Fibroblast of skin of left quadriceps (primary cell): ENCODE measurements around the gene PHTF2.

Source experiments
- DNase-seq, 2 experiments: peaks; one replicate each; pipeline ENCODE4 v3.0.0-alpha.2; 2013; ENCODE audit warnings: low read depth in 2 of 2

Gene PHTF2

DNA sequence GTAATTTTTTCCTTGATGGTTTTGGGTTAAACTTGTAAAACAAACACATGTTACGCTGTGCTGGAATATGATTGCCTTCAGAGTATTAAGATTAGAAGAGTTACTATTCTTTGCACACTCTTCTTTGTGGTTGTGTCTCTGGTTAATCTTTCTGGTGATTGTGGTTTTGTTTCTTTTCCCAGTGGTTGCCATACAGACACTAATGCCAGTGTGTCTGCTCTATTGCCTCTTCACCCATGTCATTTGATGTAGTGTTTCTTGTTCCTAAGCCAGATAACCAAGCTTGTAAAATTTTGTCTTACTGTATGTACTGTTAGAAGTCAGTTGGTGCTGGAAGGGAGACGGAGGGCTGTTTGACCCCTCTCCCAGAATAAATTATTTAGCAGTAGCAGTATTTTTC lies 124.8 kb downstream of the PHTF2 start:
- DNase-seq, result no peak

DNA sequence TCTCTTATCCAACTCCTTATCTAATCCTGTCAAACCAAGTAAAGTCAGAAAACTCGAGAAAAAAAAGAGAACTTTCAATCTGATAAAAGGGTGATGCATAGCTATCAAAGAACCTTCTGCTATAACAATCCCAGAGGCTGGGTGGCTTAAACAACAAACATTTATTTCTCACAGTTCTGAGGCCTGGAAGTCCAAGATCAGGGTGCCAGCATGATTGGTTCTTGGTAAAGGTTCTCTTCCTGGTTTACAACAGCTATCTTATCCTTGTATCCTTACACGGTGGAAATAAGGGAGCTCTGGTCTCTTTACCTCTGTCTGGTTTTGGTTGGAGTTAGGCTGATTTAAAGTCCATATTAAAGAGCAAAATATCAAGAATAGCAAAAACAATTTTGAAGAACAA lies 131.9 kb downstream of the PHTF2 start:
- no peak for DNase-seq

DNA sequence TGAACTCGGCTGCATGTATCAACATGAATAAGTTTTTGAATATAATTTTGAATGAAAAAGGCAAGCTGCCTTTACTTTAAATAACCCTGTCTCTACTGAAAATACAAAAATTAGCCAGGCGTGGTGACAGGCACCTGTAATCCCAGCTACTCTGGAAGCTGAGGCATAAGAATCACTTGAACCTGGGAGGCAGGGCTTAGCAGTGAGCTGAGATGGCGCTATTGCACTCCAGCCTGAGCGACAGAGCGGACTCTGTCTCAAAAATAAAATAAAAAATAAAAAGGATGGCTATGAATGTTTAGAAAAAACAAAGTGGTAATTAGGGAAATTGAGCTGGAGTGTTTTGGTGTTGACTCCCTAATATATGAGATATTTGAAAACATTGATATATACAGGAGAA lies 133.3 kb downstream of the PHTF2 start:
- no peak for DNase-seq

DNA sequence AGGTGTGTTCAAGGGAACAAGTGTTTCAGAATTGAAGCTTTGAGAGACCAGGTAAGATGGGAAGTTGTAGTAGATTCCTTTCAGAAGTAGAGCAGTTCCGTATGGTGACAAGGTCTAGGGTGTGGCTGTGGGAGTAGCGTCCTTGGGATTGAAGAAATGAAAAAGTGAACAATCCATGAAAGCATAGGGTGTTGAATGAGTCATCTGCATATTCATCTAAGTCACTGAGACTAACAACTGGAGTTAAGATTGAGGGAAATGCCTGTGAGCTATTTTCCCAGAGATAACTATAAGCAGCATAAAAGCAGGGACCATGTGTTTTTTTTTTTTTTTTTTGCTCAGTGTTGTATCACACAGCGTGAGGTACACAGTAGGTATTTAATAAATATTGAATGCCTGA lies 134.8 kb downstream of the PHTF2 start:
- no peak for DNase-seq

DNA sequence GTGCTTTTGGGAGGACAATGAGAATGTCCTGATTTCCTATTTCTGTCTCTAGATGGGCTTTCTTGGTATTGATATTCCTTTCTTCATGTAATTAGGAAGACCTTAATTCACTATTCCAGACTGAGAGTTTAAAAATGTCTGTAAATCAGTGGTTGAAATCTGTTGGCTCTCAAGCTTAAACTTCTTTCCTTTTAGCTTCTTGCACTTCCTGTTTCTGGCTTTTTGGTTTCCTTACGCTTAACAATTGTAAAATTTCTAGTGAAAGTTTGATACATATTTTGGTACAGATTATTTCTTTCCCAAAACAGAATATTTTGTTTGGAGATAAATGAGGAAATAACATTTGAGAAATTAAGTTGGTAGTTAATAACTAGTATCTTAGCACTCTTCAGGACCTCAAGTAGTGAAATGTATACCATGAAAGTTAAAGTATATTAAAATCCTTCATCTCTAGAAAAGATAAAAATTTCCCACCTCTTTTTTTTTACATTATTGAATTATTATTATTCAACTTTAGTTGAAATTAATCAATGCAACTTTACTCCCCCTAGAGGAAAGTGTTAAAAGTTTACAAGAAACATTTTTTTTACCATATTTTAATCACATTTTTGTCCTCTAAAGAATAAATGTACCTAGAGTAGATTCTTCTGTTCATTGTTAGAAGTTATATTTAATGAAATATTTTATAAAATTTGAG lies 137.2 kb downstream of the PHTF2 start:
- no peak for DNase-seq

DNA sequence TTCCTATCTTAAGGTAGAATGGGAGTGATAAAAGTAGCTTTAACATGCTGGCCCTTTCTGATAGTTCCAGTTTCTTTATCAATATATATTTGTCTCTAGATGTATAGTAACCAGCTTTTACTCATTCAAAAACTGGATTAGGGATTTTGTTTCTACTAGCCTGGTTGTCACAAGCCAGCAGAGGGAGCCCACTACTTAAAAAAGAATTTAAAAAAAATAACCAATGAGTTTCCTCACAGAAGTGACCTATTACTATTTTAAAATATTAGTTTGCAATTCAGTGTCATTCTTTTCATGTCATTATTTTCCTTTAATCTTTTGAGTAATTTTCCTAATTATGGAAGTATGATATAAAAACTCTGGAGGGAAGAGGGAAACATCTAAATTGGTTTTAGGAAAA lies 142.1 kb downstream of the PHTF2 start:
- DNase-seq, result no peak

DNA sequence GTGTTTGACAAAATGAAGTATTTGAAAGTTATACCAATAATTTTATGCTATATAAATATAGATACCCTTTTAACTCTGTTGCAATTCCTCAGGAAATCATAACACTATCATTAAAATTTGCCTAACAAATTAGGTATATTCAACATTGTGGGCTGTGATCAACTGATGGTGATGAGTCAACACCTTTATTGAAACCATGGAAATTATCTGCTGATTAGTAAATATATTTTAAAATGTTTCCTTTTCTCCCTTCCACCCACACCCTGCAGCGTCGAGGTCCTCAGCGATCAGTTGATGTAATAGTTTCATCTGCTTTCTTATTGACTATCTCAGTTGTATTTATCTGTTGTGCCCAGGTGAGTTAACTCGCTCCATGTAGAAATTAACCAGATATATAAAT lies 143.9 kb downstream of the PHTF2 start:
- no peak for DNase-seq

DNA sequence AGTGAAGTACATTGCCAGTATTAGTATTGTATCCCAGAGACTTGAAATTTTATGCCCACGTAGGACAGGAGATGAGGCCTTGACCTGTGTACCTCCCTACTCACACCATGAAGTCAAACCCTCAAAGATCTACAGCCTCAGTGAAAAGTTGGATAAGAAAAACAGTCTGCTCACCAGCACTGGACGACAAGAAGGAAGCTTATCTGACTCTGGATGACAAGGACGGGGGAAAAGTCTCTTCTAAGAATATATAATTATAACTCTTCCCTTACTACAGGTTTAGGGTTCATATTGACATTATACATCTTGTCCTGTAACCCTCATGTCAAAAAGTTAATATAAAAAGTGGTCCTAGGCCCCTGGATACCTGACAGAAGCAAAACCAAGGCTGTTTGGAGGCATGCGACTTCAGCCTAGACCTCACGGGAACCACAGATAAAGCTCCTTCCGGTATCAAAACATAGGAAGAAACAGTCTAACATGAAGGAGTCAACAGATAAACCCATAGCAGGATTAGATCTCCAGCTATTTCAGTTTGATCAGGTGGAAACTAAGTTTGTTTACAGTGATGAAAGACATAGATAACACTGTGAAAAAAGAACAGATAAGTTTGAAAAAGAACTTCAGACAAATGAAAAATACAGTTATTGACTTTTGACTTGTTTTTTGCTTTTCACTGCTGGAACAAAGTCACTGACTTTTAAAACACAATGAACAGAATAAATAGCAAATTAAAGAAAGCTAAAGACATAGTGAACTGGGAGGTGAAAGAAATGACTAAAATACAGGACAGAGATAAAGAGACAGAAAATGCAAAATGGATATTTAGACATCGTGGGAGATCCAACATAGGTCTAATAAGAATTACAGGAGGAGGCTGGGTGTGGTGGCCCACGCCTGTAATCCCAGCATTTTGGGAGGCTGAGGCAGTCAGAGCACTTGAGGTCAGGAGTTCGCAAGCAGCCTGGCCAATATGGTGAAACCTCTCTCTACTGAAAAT lies 145.9 kb downstream of the PHTF2 start:
- no peak for DNase-seq

DNA sequence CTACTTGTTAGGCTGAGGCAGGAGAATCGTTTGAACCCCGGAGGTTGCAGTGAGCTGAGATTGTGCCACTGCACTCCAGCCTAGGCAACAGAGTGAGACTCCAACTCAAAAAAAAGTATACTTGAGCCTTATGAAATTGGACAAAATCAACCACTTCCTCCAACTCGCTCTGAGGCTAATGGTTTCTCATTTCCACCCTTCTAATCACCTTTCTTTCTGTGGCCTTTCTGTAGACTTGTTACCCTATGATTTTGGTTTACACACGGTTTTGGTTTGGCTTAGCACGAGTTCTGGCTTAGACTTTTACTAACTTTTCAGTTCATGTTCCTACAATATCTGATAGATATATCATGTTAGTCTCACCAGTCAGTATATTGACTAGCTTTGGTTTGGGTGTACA lies 152.0 kb downstream of the PHTF2 start:
- DNase-seq, result no peak

DNA sequence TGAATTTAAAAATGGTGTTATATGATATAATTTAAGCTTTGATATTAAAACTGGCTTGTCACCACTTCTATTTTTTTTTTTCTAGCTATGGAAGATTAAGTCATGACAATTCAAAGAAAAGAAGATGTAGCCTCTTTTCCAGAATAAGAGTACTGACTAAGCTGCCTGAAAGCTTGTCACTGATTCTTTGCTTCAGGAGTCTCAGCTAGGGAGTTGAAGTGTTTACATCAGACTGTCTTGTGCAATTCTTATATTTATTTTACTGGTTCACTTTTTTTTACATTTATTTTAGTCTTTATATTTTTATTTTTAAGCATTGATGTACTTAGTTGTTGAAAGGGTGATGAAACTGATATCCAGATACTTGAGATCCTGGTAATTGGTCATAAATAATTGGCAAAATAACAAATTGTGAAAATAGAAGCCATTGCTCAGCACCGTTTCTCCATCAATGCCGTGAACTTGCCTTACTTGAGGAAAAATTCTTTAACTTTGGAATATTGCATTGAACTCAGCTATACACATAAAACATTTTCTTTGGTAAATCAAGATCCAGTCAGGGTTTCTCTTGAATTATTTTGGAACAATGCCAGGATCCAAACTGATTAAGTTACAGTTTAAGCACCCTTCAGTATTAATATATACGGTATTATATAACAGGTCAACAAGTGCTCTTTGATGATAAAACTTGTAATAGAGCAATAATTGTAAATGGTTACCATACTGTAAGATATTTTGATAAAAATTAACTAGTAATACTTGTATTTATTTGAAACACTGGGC lies 156.4 kb downstream of the PHTF2 start:
- no peak for DNase-seq

DNA sequence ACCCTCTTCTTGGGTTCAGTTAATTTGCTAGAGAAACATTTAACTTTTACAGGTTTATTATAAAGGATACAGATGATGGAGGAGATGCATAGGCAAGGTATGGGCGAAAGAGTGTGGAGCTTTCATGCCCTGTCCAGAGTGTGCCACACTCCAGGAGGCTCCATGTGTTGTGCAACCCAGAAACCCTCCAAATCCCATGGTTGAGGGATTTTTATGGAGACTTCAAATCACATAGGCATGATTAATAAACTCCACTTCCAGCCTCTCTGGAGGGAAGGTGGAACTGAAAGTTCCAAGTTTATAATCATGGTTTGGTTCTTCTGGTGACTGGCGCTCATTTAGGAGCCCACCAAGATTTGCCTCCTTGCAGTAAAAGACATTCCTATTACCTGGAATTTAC lies 159.9 kb downstream of the PHTF2 start:
- no peak for DNase-seq

DNA sequence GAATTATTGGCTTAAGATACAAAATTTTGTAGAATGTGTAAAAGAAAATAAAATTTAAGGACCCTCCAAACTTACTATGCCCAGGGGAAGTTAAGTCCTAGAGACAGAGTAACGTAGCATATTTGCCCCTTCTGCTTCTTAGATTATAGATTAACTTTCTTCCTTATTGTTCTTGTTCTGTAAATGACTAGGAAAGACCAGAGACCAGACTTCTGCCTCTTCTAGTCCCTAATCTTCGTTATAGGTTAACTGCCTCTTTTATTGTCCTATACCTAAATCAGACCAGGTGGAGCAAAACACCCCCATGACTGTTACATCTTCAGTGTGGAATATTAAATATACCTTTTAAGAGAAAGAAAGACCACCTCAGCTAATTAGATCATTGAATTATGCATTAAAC lies 160.5 kb downstream of the PHTF2 start:
- DNase-seq, result no peak

DNA sequence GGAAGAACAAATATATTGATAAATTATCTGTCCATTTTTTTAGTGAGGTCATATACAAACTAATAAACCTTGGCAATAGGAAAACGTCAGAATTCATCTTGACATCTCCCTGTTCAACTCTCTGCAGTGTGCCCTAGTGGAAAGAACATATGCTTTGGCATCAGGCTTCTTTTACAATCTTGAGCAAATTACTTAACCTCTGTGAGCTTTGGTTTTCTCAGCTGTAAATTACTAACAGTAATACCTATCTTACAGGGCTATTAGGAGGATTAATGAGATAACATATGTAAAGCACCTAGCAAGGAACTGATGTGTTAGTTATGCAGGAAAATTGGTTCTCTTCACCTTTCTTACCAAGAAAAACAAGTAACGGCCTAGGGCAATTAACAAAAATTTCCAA lies 161.8 kb downstream of the PHTF2 start:
- DNase-seq, result no peak

DNA sequence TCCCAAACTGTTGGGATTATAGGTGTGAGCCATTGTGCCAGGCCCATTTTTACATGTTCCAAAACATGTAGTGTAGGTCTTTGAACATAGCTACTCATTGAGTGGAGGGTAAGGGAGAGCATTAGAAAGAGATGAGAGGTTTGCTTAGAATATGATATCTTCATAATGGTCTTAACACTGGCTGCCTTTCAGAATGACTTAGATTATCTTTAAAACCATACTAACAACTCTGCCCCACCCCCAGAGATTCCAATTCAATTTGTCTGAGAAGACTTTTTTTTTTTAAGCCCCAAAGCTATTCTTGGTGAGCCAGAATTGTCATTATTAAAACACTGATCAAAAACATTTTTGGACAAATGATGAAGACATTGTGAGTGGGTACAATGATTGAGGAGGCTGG lies 168.9 kb downstream of the PHTF2 start:
- no peak for DNase-seq

DNA sequence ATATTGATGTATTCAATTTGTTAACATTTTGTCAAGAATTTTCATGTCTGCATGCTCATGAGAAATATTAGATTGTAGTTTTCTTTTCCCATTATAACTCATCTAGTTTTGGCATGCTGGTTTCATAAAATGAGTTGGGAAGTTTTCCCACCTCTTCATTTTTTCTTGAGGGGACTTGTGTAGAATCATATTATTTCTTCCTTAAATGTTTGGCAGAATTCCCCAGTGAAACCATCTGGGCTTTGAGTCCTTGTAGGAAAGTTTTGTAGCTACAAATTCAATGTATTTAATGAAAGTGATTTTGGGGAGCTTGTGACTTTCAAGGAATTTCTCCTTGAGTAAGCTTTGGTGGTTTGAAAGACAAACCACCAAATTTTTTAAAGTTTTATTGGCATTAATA lies 173.2 kb downstream of the PHTF2 start:
- DNase-seq, result no peak

DNA sequence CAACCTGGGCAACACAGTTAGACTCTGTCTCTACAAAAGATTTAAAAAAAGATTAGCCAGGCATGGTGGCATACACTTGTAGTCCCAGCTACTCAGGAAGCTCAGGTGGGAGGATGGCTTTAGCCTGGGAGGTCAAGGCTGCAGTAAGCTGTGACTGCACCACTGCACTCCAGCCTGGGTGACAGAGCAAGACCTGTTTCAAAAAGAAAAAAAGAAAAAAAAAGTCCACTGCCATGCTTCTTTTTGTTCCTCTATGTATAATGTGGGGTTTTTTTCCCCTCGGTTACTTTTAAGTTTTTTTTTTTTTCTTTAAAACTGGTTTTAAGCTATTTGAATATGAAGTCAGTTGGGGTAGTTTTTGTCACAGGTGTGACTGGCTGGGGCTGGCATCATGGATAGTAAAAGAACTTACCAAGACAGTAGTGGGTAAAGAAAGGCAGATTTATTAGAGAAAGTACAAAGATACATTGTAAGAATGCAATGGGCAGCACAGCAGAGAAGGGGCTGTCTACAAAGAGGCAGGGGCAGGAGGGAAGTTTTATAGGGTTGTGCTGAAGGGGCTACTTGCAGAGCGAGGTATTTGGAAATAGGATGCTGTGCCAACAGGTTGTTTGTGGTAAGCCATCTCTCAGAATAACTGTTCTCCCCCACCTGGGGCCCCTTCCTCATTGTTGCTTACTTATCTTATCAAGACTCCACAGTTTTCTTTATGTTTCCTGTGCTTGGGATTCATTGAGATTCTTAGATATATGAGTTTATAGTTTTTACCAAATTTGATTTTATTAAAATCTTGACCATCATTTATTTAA lies 177.3 kb downstream of the PHTF2 start:
- DNase-seq, result no peak

DNA sequence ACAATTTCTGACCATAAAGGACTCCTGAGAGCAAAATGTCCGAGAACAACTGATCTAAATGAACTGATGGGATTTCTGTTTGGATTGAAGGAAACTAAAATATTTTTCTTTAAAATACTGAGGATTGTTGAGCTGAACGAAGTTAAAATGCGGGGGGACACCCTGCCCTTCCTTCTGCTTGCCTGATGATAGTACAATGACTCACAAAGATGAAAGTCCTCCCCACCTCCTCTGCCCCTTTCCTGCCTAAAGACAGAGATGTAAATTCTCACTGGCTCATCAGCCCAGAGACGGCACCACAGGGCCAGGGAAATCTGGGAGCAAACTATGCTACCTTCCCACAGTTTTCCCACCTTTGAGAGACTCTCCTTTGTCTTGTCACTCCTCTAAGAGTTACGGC lies 180.6 kb downstream of the PHTF2 start:
- DNase-seq, result no peak

DNA sequence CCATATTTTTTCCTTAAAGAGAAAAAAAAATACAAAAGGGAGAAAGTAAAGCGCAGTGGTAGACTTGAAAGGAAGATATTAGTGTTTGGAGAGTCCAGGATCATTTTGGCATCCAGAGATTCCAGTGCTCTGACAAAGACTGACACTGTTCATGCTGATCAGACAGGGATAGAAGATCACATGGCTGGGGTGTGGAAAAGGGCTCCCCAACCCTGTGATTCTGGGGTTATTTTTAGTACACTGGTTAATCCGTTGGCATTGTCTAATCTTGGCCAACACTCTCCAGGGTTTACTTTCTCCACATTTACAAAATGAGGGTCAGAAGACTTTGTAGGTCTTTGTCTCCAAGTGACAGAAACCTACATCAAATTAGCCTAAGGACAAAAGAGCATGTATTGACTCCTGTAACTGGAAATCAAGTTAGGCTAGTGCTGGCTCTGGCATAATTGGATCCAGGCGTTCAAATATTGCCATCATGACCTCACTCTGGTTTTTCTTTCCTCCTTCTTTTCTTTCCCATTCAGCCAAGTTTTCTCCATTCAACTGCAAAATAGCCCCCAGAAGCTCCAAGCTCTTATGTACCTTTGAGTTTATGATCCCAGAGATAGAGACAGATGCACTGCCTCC lies 181.6 kb downstream of the PHTF2 start:
- no peak for DNase-seq

DNA sequence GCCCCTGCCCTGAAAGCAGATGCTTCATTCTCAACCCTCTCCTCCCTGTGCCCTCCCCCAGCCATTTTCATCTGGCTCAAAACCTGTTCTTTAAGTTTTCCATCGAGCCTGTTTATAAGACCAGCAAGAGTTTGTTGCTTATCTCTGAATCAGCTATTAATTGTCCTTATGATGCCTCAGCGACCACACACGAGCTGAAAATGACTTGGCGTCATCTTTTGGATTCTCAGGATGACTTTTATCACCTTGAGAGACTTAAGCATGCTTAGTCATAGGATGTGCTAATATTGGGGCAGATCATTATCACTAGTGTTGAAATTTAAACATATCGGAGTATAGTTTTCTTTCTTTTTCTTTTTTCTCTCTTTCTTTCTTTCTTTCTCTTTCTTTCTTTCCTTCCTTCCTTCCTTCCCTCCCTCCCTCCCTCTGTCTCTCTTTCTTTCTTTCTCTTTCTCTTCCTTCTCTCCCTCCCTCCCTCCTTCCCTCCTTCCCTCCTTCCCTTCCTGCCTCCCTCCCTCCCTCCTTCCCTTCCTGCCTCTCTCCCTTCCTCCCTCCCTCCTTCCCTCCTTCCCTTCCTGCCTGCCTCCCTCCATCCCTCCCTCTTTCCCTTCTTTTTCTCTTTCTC lies 184.5 kb downstream of the PHTF2 start:
- no peak for DNase-seq

DNA sequence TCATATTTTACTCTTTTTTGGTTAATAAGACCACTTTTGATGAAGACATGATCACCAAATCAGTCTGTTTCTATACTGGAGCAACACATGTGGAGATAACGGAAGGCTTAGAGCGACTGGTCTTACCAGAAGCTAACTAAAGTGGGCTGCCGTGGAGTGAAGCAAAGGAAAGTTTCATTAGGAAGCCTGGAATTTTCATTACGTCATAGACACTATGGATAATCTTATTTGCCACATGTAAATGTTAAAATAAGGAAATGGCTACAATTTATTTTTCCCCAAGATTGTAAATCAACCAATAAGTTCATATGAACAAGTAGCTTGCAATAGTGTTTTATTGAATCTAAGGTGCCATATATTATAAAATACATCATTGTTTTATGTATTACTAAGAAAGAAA lies 185.4 kb downstream of the PHTF2 start:
- DNase-seq, result no peak
